HT-29 (cell line): ENCODE measurements around the gene TAF1. TPM values are rescaled to one million over a fixed set of nuclear protein-coding genes. Genes with fewer than 3 reads are reported as not detected.
"Not testable (repeated sequence)": the region's sequence is repeated elsewhere in the genome, so short reads cannot be mapped to it uniquely, and the experiment has no call there.

Experiments
- DNase-seq: peaks from one replicate; pipeline ENCODE4 v3.0.0-alpha.2; 2015; ENCODE audit warnings: low spot score
- small RNA-seq: library from RNA; depleted of rRNA; stranded (forward); fragments of <200 nt; gene quantifications from one replicate; pipeline ENCODE3, GENCODE V24; 2014
- total RNA-seq: library from RNA; depleted of rRNA; stranded (reverse); fragments of >200 nt; shearing (Covaris generic); gene quantifications from 2 replicates; pipeline ENCODE4 v1.2.3, GENCODE V29; 2014; rRNA removed

The TAF1 gene
- total RNA-seq, 1 experiment from 2014 or later: 25.3 TPM

- DNase-seq: no peak
Observed at GRCh38 chrX:71496476-71496875, 130.3 kb downstream of the TAF1 start.

GRCh38 chrX:71502080-71502479 is 135.9 kb downstream of the TAF1 start:
- DNase-seq: not testable (repeated sequence)

DNA sequence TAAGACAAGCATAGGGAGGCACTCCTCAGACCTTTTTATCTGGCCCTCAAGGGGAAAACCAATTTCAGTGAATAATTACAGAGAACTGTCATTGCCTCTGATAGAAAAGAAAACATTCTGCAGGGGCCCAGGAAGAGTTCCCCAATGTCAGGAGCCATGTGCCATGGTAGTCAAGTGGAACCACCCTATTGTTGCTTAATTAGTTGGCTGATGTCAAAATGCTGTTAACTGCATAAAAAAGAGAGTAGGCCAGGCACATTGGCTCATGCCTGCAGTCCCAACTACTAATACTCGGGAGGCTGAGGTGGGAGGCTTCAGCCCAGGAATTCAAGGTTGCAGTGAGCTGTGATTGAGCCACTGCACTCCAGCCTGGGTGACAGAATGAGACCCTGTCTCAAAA is 138.2 kb downstream of the TAF1 start:
- DNase-seq: no peak

- no peak for DNase-seq
Observed at GRCh38 chrX:71509289-71509688, 143.1 kb downstream of the TAF1 start.

- DNase-seq: no peak
Observed at GRCh38 chrX:71510161-71510560, 144.0 kb downstream of the TAF1 start.

DNA sequence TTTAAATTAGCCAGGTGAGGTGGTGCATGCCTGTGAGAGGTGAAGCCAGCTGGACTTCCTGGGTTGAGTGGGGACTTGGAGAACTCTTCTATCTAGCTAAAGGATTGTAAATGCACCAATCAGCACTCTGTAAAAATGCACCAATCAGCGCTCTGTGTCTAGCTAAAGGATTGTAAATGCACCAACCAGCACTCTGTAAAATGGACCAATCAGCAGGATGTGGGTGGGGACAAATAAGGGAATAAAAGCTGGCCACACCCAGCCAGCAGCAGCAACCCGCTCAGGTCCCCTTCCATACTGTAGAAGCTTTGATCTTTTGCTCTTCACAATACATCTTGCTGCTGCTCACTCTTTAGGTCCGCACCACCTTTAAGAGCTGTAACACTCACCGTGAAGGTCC is 147.6 kb downstream of the TAF1 start:
- DNase-seq: not testable (repeated sequence)

- DNase-seq: no peak
Observed at GRCh38 chrX:71514367-71515037, 148.3 kb downstream of the TAF1 start.

GRCh38 chrX:71515038-71515396 is 148.9 kb downstream of the TAF1 start:
- DNase-seq: no peak

Small RNAs within 50 kb of the gene (small RNA-seq; reads per million reads assigned to genes)
- gene AL590762.4 (not detected), gene RF00019 (not detected)

Other genes starting within 250 kb of the TAF1 start
- 21.4 and 36.2 TPM in 2 replicates for gene MED12, start 247.8 kb upstream of the TAF1 start, total RNA-seq
- gene NLGN3, start 221.5 kb upstream of the TAF1 start, total RNA-seq: 0.13 TPM in 1 of 2 replicates, not detected in the other
- gene GJB1, start 143.1 kb upstream of the TAF1 start, total RNA-seq: 45.9 and 52.6 TPM in 2 replicates
- gene ZMYM3, start 112.2 kb upstream of the TAF1 start, total RNA-seq: 24.3 and 25.1 TPM in 2 replicates
- gene NONO, start 82.7 kb upstream of the TAF1 start, total RNA-seq: 400 and 406 TPM in 2 replicates
- 1.7 and 2.2 TPM in 2 replicates for gene ITGB1BP2, start 64.6 kb upstream of the TAF1 start, total RNA-seq
- 87.4 and 97.9 TPM in 2 replicates for gene OGT, start 166.7 kb downstream of the TAF1 start, total RNA-seq
- 0.70 and 2.1 TPM in 2 replicates for gene GCNA, start 212.1 kb downstream of the TAF1 start, total RNA-seq